Gastroesophageal sphincter (tissue), 4 donors: ENCODE measurements around the gene SIX3. TPM values are rescaled to one million over a fixed set of nuclear protein-coding genes. Genes with fewer than 3 reads are reported as not detected.

ENCODE experiments used
- ATAC-seq: fragments of 150-250 bp; one replicate; pipeline ENCODE4 v1.9.1; 2016; ENCODE audit warnings: mild to moderate bottlenecking, moderate library complexity
- H3K27ac ChIP-seq, 4 donors: fragments of 200-600 bp; sonication (generic) in 3 of 4; 1 replicate in 3 of 4; 2 replicates in 1 of 4; pipeline ENCODE4 v1.5.1; 2016 to 2019
- H3K27me3 ChIP-seq: fragments of 200-600 bp; sonication (generic); one replicate; pipeline ENCODE4 v1.5.1; 2019
- H3K36me3 ChIP-seq, 2 donors: fragments of 200-600 bp; sonication (generic); one replicate each; pipeline ENCODE4 v1.5.1; 2019; ENCODE audit warnings: control low read depth in 1 of 2
- H3K4me1 ChIP-seq, 3 donors: fragments of 200-600 bp; sonication (generic); 1 replicate in 2 of 3; 2 replicates in 1 of 3; pipeline ENCODE4 v1.5.1; 2016 to 2019; ENCODE audit warnings: control low read depth in 2 of 3
- H3K4me3 ChIP-seq, 2 donors: fragments of 200-600 bp; sonication (generic); one replicate each; pipeline ENCODE4 v1.5.1; 2019; ENCODE audit warnings: mild to moderate bottlenecking in 1 of 2, moderate library complexity in 1 of 2
- H3K9me3 ChIP-seq, 3 donors: fragments of 200-600 bp; sonication (generic); one replicate each; pipeline ENCODE4 v1.5.1; 2017 to 2019; ENCODE audit warnings: control low read depth in 2 of 3
- EP300 ChIP-seq: sonication (generic); formaldehyde crosslinking; IDR thresholded peaks from one replicate; pipeline ENCODE4 v1.6.1; 2017; ENCODE audit warnings: antibody characterized with exemption, mild to moderate bottlenecking
- POLR2A ChIP-seq, 2 donors: fragments of 450-650 bp; IDR thresholded peaks; one replicate each; pipeline ENCODE4 v1.6.1; 2017; ENCODE audit warnings: antibody characterized with exemption in 2 of 2, mild to moderate bottlenecking in 2 of 2, moderate library complexity in 1 of 2
- POLR2AphosphoS5 ChIP-seq: sonication (generic); formaldehyde crosslinking; IDR thresholded peaks from one replicate; pipeline ENCODE4 v1.6.1; 2017; ENCODE audit warnings: antibody characterized with exemption
- WGBS, 2 donors: methylation state at CpG; one replicate each; pipeline ENCODE4 v1.1.5; 2018; ENCODE audit warnings: low coverage in 1 of 2; 5-methylcytosine and 5-hydroxymethylcytosine counted together
- total RNA-seq, 4 donors: library from RNA; depleted of rRNA; stranded (reverse); fragments of >200 nt; gene quantifications; one replicate each; pipeline ENCODE4 v1.1.0, GENCODE V29; 2016
- TF ChIP-seq, protein P1 (sequence below), 4 experiments: fragments of 200-600 bp in 2 of 4; fragments of 450-650 bp in 2 of 4; sonication (generic) in 1 of 4; IDR thresholded peaks; one replicate each; pipeline ENCODE4 v1.5.1; 2017 to 2019; ENCODE audit warnings: antibody characterized with exemption in 4 of 4, mild to moderate bottlenecking in 2 of 4, moderate library complexity in 2 of 4

SIX3 gene
- total RNA-seq, 4 donors from 2014 or later, result 0.15 TPM; not detected in 3

DNA sequence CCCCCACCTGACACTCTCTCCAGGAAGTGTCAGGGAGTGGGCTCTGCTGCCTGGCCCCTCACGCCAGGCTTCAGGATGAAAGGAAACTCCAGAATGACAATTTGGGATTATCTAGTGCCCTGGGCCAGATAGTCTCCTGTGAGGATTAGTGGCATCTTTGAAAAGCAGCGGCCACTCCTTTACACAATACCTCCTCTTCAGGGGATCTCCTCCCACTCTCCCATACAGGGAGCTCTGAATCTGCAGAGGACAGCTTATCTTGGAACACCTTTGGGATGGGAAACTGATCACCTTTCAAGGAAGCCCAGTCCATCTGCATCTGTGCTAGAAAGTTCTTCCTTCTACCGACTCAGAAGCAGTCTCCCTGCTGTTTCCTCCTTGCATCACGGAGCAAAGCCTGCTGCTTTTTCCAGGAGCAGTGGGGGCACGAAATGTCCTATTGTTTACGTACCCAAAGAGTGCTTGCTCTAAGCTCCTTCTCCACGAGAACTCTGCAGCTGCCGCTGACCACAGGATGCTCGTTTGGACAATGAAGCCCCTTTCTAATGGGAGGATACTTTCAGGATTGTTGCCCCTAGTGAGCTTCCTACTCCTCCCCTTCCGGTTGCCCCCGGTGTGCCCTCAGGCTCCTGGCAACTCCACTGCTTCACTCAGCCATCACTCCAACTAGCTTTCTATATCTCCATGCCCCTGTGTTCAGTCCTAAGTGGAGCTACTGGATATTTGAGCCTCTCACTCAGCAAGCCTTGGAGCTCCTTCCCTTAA lies 31.5 kb downstream of the SIX3 start:
- no peak for ATAC-seq
- WGBS, 2 donors, result 35 to 39% methylated on average over 7 to 8 of the region's 11 CpGs
- H3K4me1 ChIP-seq, result no peaks in the 10 kb centered on the region

DNA sequence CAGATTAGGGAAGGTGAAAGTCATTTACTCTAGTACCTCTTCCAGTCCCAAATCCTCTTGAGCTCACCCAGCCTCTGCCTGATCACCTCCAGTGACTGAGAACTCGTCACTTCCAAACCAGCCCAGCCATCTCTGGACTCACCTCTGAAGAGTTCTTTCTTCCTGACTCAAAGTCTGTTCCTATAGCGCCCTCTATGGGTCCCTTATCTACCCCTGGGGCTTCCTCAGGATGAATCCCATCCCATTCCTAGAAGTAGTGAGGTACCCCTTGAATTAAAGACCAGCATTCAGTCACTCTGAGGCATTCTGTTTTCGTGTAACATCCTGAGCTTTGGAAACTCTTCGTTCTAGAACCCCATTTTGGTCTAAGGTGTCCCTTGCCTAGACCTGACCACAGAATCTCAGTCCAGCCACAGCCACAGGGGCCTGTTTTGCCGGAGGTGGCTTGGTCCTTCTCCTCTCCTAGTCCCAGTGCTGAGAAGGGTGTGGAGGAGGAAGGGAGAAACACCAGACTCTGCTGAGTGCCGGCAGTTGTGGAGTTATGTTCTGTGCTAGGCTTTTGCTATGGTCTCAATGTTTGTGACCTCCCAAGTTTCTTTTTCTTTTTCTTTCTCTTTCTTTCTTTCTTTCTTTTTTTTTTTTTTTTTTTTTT lies 32.7 kb downstream of the SIX3 start:
- WGBS, 2 donors, result 60% methylated on average over 5 of the region's 6 CpGs; no CpG with 5 or more reads in 1 of the 2 donors
- H3K27ac ChIP-seq, result no peak overlapping the region
- H3K4me3 ChIP-seq, result no peak overlapping the region
- no peaks in the 10 kb centered on the region for H3K36me3 ChIP-seq
- H3K9me3 ChIP-seq, result no peaks in the 10 kb centered on the region
- H3K4me1 ChIP-seq, result no peaks in the 10 kb centered on the region
- peaks cover 80% of the 10 kb centered on the region for H3K27me3 ChIP-seq
- no peak for ATAC-seq
- no peak for TF ChIP-seq EP300
- no peak for TF ChIP-seq POLR2A (IDR thresholded peaks at IDR 0.05)
- TF ChIP-seq, protein P1, sequence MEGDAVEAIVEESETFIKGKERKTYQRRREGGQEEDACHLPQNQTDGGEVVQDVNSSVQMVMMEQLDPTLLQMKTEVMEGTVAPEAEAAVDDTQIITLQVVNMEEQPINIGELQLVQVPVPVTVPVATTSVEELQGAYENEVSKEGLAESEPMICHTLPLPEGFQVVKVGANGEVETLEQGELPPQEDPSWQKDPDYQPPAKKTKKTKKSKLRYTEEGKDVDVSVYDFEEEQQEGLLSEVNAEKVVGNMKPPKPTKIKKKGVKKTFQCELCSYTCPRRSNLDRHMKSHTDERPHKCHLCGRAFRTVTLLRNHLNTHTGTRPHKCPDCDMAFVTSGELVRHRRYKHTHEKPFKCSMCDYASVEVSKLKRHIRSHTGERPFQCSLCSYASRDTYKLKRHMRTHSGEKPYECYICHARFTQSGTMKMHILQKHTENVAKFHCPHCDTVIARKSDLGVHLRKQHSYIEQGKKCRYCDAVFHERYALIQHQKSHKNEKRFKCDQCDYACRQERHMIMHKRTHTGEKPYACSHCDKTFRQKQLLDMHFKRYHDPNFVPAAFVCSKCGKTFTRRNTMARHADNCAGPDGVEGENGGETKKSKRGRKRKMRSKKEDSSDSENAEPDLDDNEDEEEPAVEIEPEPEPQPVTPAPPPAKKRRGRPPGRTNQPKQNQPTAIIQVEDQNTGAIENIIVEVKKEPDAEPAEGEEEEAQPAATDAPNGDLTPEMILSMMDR (IDR thresholded peaks at IDR 0.05), result no peak
- no peak for TF ChIP-seq POLR2AphosphoS5

More for the DNA sequence above, 31.5 kb downstream of the SIX3 start:
- H3K27ac ChIP-seq, result no peak overlapping the region
- H3K36me3 ChIP-seq, result no peaks in the 10 kb centered on the region
- TF ChIP-seq, protein P1 (IDR thresholded peaks at IDR 0.05), result no peak
- TF ChIP-seq POLR2A (IDR thresholded peaks at IDR 0.05), result no peak
- peaks cover 73% of the 10 kb centered on the region for H3K27me3 ChIP-seq
- H3K9me3 ChIP-seq, result no peaks in the 10 kb centered on the region
- no peak overlapping the region for H3K4me3 ChIP-seq

DNA sequence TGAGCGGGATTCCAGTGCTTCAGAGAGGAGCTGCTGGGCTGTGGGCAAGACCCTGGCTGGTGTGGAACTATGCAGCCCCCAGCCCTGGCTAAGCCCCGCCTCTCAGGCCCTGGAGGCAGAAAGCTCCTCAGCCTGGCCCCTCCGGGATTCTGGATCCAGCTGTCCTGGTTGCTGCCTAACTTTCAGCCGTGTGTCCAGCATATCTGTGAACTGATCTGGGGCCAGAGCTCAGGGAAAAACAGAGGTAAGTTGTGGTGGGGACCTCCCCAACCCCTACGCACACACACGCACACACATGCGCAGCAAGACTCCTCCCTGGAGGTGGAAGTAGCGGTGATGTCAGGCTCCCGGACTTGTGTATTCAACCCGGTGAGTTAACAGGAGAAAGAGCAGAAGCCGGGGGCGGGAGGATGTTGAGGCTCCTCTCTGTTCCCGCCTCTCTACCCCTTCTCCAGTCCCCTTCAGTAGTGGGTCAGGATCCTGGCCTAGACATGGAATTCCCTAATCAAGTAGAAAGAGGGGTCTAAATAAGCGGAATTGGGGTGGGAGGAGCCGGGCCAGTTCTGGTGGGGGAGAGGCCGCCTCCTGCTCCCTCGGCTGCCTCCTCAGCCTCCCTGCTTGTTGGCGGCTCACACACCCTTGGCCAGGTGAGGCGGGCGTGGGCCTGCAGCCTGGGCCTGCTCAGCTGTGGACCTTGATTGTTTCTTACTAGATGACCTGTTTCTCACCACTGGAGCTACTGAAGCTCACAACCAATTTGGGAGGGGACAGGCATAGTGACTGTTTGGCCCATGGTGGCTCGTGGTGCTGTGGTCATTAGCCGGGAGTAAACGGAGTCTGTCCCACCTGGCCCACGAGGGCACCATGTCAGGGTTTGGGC lies 34.3 kb downstream of the SIX3 start:
- H3K4me3 ChIP-seq, result no peak overlapping the region
- no peaks in the 10 kb centered on the region for H3K36me3 ChIP-seq
- H3K27me3 ChIP-seq, result peaks cover 91% of the 10 kb centered on the region
- WGBS, 2 donors, result 56 to 75% methylated on average over 4 to 9 of the region's 24 CpGs
- TF ChIP-seq POLR2AphosphoS5 (no peak), EP300 (no peak), POLR2A (IDR thresholded peaks at IDR 0.05) (no peak)
- TF ChIP-seq, protein P1 (IDR thresholded peaks at IDR 0.05), result no peak
- H3K9me3 ChIP-seq, result no peaks in the 10 kb centered on the region
- no peak for ATAC-seq
- H3K4me1 ChIP-seq, result no peaks in the 10 kb centered on the region
- no peak overlapping the region for H3K27ac ChIP-seq

DNA sequence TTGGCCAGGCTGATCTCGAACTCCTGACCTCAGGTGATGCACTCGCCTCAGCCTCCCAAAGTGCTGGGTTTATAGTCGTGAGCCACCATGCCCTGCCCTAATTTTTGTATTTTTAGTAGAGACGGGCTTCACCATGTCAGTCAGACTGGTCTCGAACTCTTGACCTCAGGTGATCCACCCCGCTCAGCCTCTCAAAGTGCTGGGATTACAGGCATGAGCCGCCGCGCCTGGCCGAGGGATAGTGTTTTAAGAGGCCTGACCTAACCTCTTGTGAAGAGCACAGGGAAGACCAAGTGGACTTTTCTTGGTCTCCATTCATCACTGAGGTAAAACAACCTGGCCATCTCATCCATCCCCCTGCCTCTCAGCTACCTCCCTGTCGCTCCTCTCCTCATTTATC lies 38.1 kb downstream of the SIX3 start:
- Histone ChIP-seq H3K9me3 (no peaks in the 10 kb centered on the region), H3K36me3 (no peaks in the 10 kb centered on the region), H3K27me3 (peaks cover 85% of the 10 kb centered on the region), H3K4me1 (no peaks in the 10 kb centered on the region), H3K27ac (no peak overlapping the region), H3K4me3 (no peak overlapping the region)
- TF ChIP-seq, protein P1 (IDR thresholded peaks at IDR 0.05), result no peak
- TF ChIP-seq POLR2A (IDR thresholded peaks at IDR 0.05) (no peak), POLR2AphosphoS5 (no peak), EP300 (no peak)
- no peak for ATAC-seq
- 60 to 68% methylated on average over 6 to 8 of the region's 11 CpGs for WGBS, 2 donors
